ENCODE results near the gene SRPK2. TPM values are rescaled to one million over a fixed set of nuclear protein-coding genes. Genes with fewer than 3 reads are reported as not detected.

The SRPK2 gene
- total and polyA plus RNA-seq, 4 donors: 7.8 to 19.7 (median 16.7) TPM

DNA sequence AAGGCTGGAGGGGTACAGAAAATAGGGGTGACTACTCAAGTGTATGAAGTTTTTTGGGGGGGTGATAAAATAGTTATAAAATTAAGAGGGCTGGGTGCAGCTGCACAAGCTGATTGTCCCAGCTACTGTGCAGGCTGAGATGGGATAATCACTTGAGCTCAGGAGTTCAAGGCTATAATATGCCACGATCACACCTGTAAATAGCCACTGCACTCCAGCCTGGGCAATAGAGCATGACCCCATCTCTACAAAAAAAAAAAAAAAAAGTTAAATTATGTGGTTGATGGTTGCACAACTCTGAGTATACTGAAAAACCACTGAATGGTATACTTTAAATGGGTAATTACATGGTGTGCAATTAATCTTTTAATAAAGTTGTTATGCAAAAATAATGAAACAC is 172.9 kb downstream of the SRPK2 start:
- Histone ChIP-seq H3K27ac (ENCODE audit: low read depth in 1 of 2, low read length in 2 of 2) (no peak overlapping the region), H3K27me3 (ENCODE audit: control insufficient read depth in 4 of 4, insufficient read depth in 4 of 4, low read length in 3 of 4) (no peaks in the 10 kb centered on the region), H3K9ac (ENCODE audit: low read depth in 1 of 2, low read length in 2 of 2) (no peak overlapping the region), H3K9me3 (ENCODE audit: control insufficient read depth in 4 of 4, low read length in 3 of 4) (no peaks in the 10 kb centered on the region), H3K36me3 (ENCODE audit: control insufficient read depth in 4 of 4, insufficient read depth in 3 of 4, low read depth in 1 of 4, low read length in 3 of 4) (no peaks in the 10 kb centered on the region), H3K4me1 (ENCODE audit: control insufficient read depth in 4 of 4, insufficient read depth in 4 of 4, low read length in 3 of 4) (peaks cover 0 to 3% (median 2%) of the 10 kb centered on the region in 4 donors), H3K4me3 (ENCODE audit: low read depth in 1 of 3, low read length in 3 of 3) (no peak overlapping the region)
- no peak for TF ChIP-seq RXRA (IDR thresholded peaks at IDR 0.05)
- WGBS: 95% methylated on average over 1 of the region's 1 CpG
- DNase-seq (ENCODE audit: low spot score): no peak

DNA sequence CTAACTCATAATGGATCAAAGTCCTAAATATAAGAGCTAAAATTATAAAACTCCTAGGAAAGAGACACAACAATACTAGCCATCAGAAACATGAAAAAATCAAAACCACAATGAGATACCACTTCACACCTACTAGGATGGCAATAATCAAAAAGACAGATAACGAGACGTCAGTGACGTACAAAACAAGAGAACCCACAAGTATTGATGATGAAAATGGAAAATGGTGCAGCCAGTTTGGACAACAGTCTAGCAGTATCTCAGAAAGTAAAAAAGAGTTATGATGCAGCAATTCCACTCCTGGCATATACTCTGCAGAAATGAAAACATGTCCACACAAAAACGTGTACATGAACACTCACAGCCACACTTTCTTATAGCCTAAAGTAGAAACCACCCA is 173.5 kb downstream of the SRPK2 start:
- TF ChIP-seq RAD21 (IDR thresholded peaks at IDR 0.05) (no peak), TAF1 (conservative IDR thresholded peaks at IDR 0.05) (no peak), ATF3 (IDR thresholded peaks at IDR 0.05) (no peak), HNF4A (conservative IDR thresholded peaks at IDR 0.05) (no peak), SP1 (IDR thresholded peaks at IDR 0.05) (no peak), GABPA (IDR thresholded peaks at IDR 0.05 in 1 of 2, conservative IDR thresholded peaks at IDR 0.05 in 1 of 2) (no peak), FOXA2 (IDR thresholded peaks at IDR 0.05) (no peak), RXRA (IDR thresholded peaks at IDR 0.05) (no peak), YY1 (IDR thresholded peaks at IDR 0.05) (no peak), JUND (IDR thresholded peaks at IDR 0.05) (no peak), EGR1 (IDR thresholded peaks at IDR 0.05; ENCODE audit: low read depth in 2 of 2) (no peak), HNF4G (IDR thresholded peaks at IDR 0.05) (no peak), ZBTB33 (IDR thresholded peaks at IDR 0.05) (no peak), FOXA1 (IDR thresholded peaks at IDR 0.05) (no peak)
- TF ChIP-seq, protein P1, sequence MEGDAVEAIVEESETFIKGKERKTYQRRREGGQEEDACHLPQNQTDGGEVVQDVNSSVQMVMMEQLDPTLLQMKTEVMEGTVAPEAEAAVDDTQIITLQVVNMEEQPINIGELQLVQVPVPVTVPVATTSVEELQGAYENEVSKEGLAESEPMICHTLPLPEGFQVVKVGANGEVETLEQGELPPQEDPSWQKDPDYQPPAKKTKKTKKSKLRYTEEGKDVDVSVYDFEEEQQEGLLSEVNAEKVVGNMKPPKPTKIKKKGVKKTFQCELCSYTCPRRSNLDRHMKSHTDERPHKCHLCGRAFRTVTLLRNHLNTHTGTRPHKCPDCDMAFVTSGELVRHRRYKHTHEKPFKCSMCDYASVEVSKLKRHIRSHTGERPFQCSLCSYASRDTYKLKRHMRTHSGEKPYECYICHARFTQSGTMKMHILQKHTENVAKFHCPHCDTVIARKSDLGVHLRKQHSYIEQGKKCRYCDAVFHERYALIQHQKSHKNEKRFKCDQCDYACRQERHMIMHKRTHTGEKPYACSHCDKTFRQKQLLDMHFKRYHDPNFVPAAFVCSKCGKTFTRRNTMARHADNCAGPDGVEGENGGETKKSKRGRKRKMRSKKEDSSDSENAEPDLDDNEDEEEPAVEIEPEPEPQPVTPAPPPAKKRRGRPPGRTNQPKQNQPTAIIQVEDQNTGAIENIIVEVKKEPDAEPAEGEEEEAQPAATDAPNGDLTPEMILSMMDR (IDR thresholded peaks at IDR 0.05; ENCODE audit: low read depth, low read length, missing input control): no peak
- TF ChIP-seq, protein P2, sequence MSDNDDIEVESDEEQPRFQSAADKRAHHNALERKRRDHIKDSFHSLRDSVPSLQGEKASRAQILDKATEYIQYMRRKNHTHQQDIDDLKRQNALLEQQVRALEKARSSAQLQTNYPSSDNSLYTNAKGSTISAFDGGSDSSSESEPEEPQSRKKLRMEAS (IDR thresholded peaks at IDR 0.05): no peak
- TF ChIP-seq, protein P3, sequence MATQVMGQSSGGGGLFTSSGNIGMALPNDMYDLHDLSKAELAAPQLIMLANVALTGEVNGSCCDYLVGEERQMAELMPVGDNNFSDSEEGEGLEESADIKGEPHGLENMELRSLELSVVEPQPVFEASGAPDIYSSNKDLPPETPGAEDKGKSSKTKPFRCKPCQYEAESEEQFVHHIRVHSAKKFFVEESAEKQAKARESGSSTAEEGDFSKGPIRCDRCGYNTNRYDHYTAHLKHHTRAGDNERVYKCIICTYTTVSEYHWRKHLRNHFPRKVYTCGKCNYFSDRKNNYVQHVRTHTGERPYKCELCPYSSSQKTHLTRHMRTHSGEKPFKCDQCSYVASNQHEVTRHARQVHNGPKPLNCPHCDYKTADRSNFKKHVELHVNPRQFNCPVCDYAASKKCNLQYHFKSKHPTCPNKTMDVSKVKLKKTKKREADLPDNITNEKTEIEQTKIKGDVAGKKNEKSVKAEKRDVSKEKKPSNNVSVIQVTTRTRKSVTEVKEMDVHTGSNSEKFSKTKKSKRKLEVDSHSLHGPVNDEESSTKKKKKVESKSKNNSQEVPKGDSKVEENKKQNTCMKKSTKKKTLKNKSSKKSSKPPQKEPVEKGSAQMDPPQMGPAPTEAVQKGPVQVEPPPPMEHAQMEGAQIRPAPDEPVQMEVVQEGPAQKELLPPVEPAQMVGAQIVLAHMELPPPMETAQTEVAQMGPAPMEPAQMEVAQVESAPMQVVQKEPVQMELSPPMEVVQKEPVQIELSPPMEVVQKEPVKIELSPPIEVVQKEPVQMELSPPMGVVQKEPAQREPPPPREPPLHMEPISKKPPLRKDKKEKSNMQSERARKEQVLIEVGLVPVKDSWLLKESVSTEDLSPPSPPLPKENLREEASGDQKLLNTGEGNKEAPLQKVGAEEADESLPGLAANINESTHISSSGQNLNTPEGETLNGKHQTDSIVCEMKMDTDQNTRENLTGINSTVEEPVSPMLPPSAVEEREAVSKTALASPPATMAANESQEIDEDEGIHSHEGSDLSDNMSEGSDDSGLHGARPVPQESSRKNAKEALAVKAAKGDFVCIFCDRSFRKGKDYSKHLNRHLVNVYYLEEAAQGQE (IDR thresholded peaks at IDR 0.05): no peak
- WGBS: 93% methylated on average over 4 of the region's 4 CpGs
- Histone ChIP-seq H3K9me3 (ENCODE audit: control insufficient read depth in 4 of 4, low read length in 3 of 4) (no peaks in the 10 kb centered on the region), H3K27me3 (ENCODE audit: control insufficient read depth in 4 of 4, insufficient read depth in 4 of 4, low read length in 3 of 4) (no peaks in the 10 kb centered on the region), H3K4me3 (ENCODE audit: low read depth in 1 of 3, low read length in 3 of 3) (no peak overlapping the region), H3K36me3 (ENCODE audit: control insufficient read depth in 4 of 4, insufficient read depth in 3 of 4, low read depth in 1 of 4, low read length in 3 of 4) (no peaks in the 10 kb centered on the region), H3K27ac (ENCODE audit: low read depth in 1 of 2, low read length in 2 of 2) (no peak overlapping the region), H3K4me1 (ENCODE audit: control insufficient read depth in 4 of 4, insufficient read depth in 4 of 4, low read length in 3 of 4) (peaks cover 0 to 7% (median 3%) of the 10 kb centered on the region in 4 donors), H3K9ac (ENCODE audit: low read depth in 1 of 2, low read length in 2 of 2) (no peak overlapping the region)
- no peak for DNase-seq (ENCODE audit: low spot score)
